Fibroblast of mammary gland (primary cell): ENCODE measurements around the gene CORO2A.

Source experiments
- DNase-seq: peaks from one replicate; pipeline ENCODE4 v3.0.0-alpha.2; 2010; ENCODE audit warnings: low read depth
- H3K4me3 ChIP-seq: 2 replicates; pipeline ENCODE4 v1.5.1; 2011; ENCODE audit warnings: low read depth, mild to moderate bottlenecking, low read length, moderate library complexity; ENCODE audit not compliant: control insufficient read depth
- TF ChIP-seq, protein P1 (sequence below): conservative IDR thresholded peaks from 2 replicates; pipeline ENCODE4 v1.5.1; 2011; ENCODE audit warnings: low read depth, low read length, inconsistent platforms; ENCODE audit not compliant: control insufficient read depth, insufficient read depth

Gene CORO2A

GRCh38 chr9:98107926-98108325 lies 84.5 kb downstream of the CORO2A start:
- no peak overlapping the region for H3K4me3 ChIP-seq
- DNase-seq, result no peak
- TF ChIP-seq, protein P1, sequence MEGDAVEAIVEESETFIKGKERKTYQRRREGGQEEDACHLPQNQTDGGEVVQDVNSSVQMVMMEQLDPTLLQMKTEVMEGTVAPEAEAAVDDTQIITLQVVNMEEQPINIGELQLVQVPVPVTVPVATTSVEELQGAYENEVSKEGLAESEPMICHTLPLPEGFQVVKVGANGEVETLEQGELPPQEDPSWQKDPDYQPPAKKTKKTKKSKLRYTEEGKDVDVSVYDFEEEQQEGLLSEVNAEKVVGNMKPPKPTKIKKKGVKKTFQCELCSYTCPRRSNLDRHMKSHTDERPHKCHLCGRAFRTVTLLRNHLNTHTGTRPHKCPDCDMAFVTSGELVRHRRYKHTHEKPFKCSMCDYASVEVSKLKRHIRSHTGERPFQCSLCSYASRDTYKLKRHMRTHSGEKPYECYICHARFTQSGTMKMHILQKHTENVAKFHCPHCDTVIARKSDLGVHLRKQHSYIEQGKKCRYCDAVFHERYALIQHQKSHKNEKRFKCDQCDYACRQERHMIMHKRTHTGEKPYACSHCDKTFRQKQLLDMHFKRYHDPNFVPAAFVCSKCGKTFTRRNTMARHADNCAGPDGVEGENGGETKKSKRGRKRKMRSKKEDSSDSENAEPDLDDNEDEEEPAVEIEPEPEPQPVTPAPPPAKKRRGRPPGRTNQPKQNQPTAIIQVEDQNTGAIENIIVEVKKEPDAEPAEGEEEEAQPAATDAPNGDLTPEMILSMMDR, result no peak

DNA sequence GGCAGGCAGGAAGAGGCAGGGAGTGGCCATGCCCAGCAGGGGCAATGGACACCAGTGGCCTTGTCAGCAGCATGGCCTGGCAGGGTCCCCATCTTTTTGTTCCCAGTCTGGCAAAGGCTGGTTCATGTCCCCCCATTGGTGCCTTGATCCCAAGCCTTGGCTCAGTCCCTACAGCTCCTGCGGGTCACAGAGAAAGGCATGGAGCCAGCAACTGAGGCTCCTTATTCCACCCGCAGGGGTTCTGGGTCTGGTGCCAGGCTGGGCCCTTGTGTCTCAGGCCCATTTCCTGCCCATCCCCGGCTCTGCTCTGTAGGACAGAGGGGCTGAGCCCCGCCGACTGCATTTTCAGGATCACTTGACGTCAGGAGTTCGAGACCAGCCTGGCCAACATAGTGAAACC lies 87.4 kb downstream of the CORO2A start:
- no peak for DNase-seq
- H3K4me3 ChIP-seq, result no peak overlapping the region
- TF ChIP-seq, protein P1, result no peak

GRCh38 chr9:98104445-98104881 lies 88.0 kb downstream of the CORO2A start:
- no peak for DNase-seq
- TF ChIP-seq, protein P1, result no peak
- H3K4me3 ChIP-seq, result no peak overlapping the region

- H3K4me3 ChIP-seq, result no peak overlapping the region
- TF ChIP-seq, protein P1, result no peak
- DNase-seq, result no peak
These were observed 90.6 kb downstream of the CORO2A start for GRCh38 chr9:98101868-98102273.

- H3K4me3 ChIP-seq, result no peak overlapping the region
- TF ChIP-seq, protein P1, result no peak
- DNase-seq, result no peak
These were observed 91.0 kb downstream of the CORO2A start for GRCh38 chr9:98101416-98101815.

- H3K4me3 ChIP-seq, result no peak overlapping the region
- TF ChIP-seq, protein P1, result no peak
- DNase-seq, result no peak
These were observed 92.0 kb downstream of the CORO2A start for GRCh38 chr9:98100456-98100855.

GRCh38 chr9:98099898-98100297 lies 92.5 kb downstream of the CORO2A start:
- no peak for DNase-seq
- TF ChIP-seq, protein P1, result no peak
- no peak overlapping the region for H3K4me3 ChIP-seq
